HG02642 (cell line): ENCODE results near the gene GPATCH2.
"Not testable (repeated sequence)": the region's sequence is repeated elsewhere in the genome, so short reads cannot be mapped to it uniquely, and the experiment has no call there.

Experiments used
- ATAC-seq: cut with Tn5 transposase; IDR thresholded peaks from one replicate; pipeline ENCODE4 v1.9.1; 2021; ENCODE audit warnings: mild to moderate bottlenecking; ENCODE audit not compliant: unreplicated experiment, poor library complexity

Gene GPATCH2

DNA sequence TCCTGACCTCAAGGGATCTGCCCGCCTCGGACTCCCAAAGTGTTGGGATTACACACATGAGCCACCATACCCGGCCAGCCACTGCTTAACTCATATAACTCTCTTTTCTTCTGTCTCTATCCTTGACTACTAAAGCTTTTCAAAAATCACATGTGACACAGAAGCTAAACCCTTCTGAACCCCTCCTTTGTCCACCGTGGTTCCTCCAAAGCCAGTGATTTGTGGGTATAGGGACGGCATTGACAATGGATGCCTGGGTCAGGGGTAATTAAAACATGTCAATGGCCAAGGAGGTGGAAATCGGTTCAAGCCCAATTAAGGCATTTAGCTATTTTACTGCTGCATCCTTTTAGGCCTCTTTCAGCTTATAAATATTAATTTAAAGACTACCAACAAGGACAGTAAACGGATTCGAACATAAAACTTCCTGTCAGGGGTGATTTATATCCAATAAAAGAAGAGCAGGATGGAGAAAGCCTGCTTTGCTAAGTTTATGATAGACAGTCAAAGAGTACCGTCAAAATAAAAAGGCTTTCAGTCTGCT lies 242.3 kb downstream of the GPATCH2 start:
- no peak for ATAC-seq

DNA sequence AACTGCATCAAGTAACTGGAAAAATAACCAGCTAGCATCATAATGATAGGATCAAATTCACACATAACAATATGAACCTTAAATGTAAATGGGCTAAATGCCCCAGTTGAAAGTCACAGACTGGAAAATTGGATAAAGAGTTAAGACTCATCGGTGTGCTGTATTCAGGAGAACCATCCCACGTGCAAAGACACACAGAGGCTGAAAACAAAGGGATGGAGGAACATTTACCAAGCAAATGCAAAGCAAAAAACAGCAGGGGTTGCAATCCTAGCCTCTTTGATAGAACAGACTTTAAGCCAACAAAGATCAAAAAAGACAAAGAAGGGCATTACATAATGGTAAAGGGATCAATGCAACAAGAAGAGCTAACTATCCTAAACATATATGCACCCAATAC lies 249.1 kb downstream of the GPATCH2 start:
- ATAC-seq = not testable (repeated sequence)

DNA sequence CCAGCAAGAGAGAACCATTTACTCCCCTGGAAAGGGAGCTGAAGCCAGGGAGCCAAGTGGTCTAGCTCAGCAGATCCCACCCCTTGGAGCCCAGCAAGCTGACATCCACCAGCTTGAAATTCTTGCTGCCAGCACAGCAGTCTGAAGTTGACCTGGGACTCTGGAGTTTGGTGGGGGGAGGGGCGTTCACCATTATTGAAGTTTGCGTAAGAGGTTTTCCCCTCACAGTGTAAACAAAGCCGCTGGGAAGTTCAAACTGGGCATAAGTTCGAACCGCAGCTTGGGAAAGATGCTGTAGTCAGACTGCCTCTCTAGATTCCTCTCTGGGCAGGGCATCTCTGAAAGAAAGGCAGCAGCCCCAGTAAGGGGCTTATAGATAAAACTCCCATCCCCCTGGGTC lies 251.1 kb downstream of the GPATCH2 start:
- not testable (repeated sequence) for ATAC-seq

DNA sequence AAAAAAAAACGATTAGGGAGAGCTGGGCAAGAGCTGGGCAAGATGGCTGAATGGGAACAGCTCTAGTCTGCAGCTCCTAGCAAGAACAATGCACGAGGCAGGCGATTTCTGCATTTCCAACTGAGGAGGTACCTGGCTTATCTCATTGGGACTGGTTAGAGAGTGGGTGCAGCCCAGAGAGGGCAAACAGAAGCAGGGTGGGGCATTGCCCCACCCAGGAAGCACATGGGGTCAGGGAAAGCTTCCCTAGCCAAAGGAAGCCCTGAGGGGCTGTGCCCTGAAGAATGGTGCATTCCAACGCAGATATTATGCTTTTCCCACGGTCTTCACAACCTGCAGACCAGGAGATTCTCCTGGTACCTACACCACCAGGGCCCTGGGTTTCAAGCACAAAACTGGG lies 251.6 kb downstream of the GPATCH2 start:
- ATAC-seq = no peak
